AG04449 (cell line): Measurements from ENCODE around the gene LCP2.

Experiments
- CTCF ChIA-PET: fragments of 350-600 bp; formaldehyde crosslinking; extraction: SDS; loops from one replicate; lab custom pipeline; 2021; ENCODE audit warnings: antibody characterized with exemption; lab: Yijun Ruan, JAX
- POLR2A ChIA-PET: fragments of 400-600, 350-600 bp; formaldehyde crosslinking; extraction: SDS; loops from one replicate; lab custom pipeline; 2020; ENCODE audit warnings: antibody characterized with exemption, inconsistent platforms; lab: Yijun Ruan, JAX
- DNase-seq: peaks from one replicate; pipeline ENCODE4 v3.0.0-alpha.2; 2010; ENCODE audit warnings: low read depth, low spot score
- H3K4me3 ChIP-seq: 2 replicates; pipeline ENCODE4 v1.5.1; 2011; ENCODE audit warnings: low read depth, mild to moderate bottlenecking, control low read depth, low read length
- TF ChIP-seq, protein P1 (sequence below): IDR thresholded peaks from one replicate; pipeline ENCODE4 v1.5.1; 2011; ENCODE audit warnings: mild to moderate bottlenecking, moderate library complexity, low read length, control low read depth, inconsistent platforms; ENCODE audit not compliant: insufficient read depth; ENCODE audit errors: missing control alignments

The LCP2 gene

DNA sequence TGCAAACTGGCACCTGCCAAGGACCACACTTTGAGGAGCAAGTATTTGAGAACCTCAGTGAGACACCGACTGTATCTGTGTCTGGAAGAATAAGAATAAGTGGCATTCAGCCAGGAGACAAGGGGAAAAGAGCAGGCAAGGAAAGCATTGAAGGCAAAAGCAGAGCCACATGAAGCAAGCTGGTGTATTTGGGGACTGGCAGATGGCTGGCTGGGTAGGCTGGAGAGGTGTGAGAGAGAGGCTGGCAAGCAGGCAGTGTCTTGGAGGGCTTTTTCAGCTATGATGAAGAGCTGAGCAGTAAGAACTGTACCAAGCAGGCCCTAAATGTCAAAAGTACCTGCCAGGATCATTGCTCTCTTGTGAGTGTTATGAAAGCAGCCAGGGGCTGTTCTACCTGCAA lies 78.9 kb downstream of the LCP2 start:
- H3K4me3 ChIP-seq: no peak overlapping the region
- ChIA-PET POLR2A (interaction anchor here (0.8 kb wide), 1 partner anchor 415 kb away, joined by 3 read pairs; no protein-coding TSS in a partner anchor), CTCF (interaction anchor here (0.9 to 6.2 kb wide), 12 partner anchors 8 to 414 kb away, joined by 3 to 112 read pairs (median 4); partner anchors contain the start of gene INSYN2B)
- DNase-seq: no peak
- TF ChIP-seq, protein P1, sequence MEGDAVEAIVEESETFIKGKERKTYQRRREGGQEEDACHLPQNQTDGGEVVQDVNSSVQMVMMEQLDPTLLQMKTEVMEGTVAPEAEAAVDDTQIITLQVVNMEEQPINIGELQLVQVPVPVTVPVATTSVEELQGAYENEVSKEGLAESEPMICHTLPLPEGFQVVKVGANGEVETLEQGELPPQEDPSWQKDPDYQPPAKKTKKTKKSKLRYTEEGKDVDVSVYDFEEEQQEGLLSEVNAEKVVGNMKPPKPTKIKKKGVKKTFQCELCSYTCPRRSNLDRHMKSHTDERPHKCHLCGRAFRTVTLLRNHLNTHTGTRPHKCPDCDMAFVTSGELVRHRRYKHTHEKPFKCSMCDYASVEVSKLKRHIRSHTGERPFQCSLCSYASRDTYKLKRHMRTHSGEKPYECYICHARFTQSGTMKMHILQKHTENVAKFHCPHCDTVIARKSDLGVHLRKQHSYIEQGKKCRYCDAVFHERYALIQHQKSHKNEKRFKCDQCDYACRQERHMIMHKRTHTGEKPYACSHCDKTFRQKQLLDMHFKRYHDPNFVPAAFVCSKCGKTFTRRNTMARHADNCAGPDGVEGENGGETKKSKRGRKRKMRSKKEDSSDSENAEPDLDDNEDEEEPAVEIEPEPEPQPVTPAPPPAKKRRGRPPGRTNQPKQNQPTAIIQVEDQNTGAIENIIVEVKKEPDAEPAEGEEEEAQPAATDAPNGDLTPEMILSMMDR: no peak

DNA sequence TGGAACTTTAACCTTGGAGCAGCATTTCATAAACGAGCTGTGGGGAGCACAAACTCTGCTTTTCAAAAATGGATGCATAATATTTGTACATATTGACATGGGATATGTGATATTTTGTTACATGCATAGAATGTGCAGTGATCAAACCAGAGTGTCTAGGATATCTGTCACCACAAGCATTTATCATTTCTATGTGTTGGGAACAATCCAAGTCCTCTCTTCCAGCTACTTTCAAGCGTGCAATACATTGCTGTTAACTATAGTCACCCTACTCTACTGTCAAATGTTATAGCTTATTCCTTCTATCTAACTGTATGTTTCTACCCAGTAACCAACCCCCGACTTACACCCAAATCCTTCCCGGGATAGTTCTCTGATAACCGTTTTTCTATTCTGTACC lies 79.7 kb downstream of the LCP2 start:
- DNase-seq: no peak
- CTCF ChIA-PET: interaction anchor here (1.0 to 6.2 kb wide), 12 partner anchors 9 to 516 kb away, joined by 3 to 112 read pairs (median 4); partner anchors contain the start of gene INSYN2B
- POLR2A ChIA-PET: no interaction called here
- TF ChIP-seq, protein P1: no peak
- H3K4me3 ChIP-seq: no peak overlapping the region

DNA sequence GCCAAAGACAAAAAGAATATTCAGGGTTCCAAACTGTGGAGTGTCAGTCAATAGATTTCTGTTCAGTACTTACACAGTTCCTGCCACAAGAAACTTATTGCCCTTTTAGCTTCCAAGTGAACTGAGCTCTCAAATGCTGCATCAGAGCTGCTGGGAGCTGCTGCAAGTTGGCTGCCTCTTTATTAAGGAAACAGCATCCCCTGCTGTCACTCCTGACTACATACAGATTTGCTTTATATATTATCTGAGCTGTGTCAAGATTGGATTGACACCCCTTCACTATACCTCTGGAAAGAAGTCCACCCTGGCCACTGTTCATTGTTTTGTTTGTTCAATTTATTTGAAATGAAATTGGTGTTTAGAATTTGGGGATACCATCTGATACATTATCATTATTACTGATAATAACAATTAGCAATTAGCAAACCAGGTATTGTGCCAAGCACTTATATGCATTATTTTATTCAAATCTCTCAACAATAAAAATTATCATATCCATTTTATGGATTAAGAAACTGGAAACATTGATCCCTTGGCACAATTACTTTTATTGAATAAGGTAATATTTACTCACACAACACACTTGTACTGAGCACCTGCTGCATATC lies 81.2 kb downstream of the LCP2 start:
- ChIA-PET CTCF (interaction anchor here (0.7 to 6.2 kb wide), 18 partner anchors 11 to 1229 kb away, joined by 3 to 112 read pairs (median 5); partner anchors contain the start of gene INSYN2B), POLR2A (no interaction called here)
- TF ChIP-seq, protein P1: peak; percentile 59
- peak; percentile 24 for DNase-seq
- H3K4me3 ChIP-seq: no peak overlapping the region

DNA sequence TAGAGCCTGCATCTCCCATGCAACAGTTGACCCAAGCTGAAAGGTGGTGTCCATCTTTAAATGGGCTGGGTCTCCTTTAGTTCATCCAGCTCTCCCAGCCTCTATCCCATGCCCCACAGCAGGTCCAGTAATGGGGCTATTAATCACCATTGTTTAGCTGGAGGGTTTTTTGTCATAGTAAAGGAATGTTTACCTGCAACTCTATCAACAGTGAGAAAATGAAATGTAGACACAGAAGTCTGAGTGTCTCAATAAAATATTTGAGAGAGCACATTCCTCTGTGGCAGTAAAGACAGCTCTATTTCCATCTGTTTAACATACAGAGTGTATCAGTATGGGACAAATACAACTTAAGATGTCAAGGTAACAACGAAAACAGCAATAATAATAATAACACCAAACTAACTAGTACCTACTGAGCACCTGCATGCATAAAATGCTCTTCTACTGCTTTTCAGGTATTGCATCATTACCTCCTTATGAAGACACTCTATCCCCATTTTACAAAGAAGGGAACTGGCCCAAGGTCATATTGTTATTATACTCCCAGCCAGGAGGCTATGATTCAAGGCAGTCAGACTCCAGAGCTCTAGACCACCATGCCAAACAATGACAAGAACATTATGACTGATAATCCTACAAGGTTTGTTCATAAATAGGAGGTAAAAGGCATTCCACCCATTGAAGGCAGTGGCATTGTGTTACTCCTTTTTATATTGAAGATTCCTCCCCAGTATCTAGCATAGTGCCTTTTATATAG lies 85.8 kb downstream of the LCP2 start:
- ChIA-PET CTCF (interaction anchor here (1.0 to 6.7 kb wide), 7 partner anchors 14 to 232 kb away, joined by 3 to 58 read pairs (median 6); partner anchors contain the start of gene INSYN2B), POLR2A (no interaction called here)
- TF ChIP-seq, protein P1: no peak

DNA sequence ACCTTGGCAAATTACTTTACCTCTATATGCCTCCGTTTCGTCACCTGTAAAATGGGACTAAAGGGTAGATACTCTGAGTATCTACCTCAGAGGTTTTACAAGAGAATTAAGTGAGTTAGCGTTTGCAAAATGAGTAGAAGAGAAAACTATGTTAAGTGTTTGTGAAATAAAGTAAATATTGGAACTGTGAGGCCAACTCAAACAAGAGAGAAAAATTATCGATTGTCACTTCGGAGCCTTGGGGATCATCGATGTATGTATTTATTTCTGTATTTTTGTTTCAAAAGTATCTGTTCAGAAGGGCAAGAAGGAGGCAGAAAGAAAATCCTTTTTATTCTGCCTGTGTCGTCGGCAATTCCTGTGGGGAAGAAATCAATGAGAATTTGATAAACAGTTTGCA lies 90.6 kb downstream of the LCP2 start:
- POLR2A ChIA-PET: no interaction called here
- TF ChIP-seq, protein P1: no peak
- H3K4me3 ChIP-seq: no peak overlapping the region
- CTCF ChIA-PET: interaction anchor here (6.7 kb wide), 1 partner anchor 106 kb away, joined by 58 read pairs; no protein-coding TSS in a partner anchor
- DNase-seq: no peak

More for the DNA sequence above, 85.8 kb downstream of the LCP2 start:
- no peak overlapping the region for H3K4me3 ChIP-seq
- no peak for DNase-seq

DNA sequence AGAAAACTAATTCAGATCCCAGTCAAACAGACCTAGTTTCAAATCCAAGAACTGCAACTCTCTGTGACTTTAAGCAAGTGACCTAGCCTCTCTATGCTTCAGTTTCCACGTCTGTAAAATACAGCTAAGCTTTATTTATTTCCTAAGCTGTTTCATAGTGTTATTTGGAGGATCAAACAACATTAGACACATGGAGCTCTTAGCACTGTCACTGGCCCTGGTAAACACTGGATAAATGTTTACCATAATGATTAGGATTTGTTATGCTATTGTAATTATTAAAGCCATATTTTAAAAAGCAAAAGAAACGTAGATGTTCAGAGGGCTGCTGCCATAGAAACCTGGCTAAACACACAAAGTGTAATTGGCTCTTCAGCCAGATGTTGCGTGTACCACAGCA lies 91.4 kb downstream of the LCP2 start:
- POLR2A ChIA-PET: no interaction called here
- no peak overlapping the region for H3K4me3 ChIP-seq

More for the DNA sequence above, 91.4 kb downstream of the LCP2 start:
- TF ChIP-seq, protein P1: no peak
- DNase-seq: no peak
- CTCF ChIA-PET: interaction anchor here (0.7 to 1.4 kb wide), 4 partner anchors 10 to 427 kb away, joined by 3 to 7 read pairs (median 3); no protein-coding TSS in a partner anchor
